Measurements from ENCODE around the gene NAT14.

NAT14 gene

DNA sequence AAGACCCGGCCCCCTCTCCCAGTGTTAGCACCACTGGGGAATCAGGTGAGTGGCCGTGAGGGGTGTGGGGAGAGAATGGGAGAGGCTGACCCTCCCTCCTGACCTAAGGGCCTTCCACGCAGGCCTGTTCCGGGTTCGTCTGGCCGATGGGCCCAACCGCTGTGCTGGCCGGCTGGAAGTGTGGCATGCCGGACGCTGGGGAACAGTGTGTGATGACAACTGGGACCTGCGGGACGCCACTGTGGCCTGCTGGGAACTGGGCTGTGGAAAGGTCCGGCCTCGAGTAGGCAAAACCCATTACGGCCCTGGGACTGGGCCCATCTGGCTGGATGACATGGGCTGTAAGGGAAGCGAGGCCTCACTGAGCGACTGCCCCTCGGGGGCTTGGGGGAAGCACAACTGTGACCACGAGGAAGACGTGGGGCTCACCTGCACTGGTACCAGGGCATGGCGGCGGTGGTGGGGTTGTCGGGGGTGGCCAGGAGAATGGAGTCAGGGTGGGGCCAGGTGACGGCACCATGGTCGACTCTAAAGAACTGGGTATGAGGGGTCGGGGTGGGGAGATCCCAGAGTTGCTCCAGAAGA, 15.5 kb downstream of the NAT14 start:
- no peak for DNase-seq
- TF ChIP-seq, protein P1, sequence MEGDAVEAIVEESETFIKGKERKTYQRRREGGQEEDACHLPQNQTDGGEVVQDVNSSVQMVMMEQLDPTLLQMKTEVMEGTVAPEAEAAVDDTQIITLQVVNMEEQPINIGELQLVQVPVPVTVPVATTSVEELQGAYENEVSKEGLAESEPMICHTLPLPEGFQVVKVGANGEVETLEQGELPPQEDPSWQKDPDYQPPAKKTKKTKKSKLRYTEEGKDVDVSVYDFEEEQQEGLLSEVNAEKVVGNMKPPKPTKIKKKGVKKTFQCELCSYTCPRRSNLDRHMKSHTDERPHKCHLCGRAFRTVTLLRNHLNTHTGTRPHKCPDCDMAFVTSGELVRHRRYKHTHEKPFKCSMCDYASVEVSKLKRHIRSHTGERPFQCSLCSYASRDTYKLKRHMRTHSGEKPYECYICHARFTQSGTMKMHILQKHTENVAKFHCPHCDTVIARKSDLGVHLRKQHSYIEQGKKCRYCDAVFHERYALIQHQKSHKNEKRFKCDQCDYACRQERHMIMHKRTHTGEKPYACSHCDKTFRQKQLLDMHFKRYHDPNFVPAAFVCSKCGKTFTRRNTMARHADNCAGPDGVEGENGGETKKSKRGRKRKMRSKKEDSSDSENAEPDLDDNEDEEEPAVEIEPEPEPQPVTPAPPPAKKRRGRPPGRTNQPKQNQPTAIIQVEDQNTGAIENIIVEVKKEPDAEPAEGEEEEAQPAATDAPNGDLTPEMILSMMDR (IDR thresholded peaks at IDR 0.05; ENCODE audit: low read depth, low read length), result no peak
- no peak overlapping the region for H3K4me3 ChIP-seq (ENCODE audit: low read depth, low read length)
- H3K36me3 ChIP-seq, result peaks cover 5% of the 10 kb centered on the region
- peaks cover 22% of the 10 kb centered on the region for H3K9me3 ChIP-seq (ENCODE audit: severe bottlenecking)
- H3K27ac ChIP-seq, result no peak overlapping the region
- H3K27me3 ChIP-seq (ENCODE audit: insufficient read depth, low read depth, severe bottlenecking), result no peaks in the 10 kb centered on the region

DNA sequence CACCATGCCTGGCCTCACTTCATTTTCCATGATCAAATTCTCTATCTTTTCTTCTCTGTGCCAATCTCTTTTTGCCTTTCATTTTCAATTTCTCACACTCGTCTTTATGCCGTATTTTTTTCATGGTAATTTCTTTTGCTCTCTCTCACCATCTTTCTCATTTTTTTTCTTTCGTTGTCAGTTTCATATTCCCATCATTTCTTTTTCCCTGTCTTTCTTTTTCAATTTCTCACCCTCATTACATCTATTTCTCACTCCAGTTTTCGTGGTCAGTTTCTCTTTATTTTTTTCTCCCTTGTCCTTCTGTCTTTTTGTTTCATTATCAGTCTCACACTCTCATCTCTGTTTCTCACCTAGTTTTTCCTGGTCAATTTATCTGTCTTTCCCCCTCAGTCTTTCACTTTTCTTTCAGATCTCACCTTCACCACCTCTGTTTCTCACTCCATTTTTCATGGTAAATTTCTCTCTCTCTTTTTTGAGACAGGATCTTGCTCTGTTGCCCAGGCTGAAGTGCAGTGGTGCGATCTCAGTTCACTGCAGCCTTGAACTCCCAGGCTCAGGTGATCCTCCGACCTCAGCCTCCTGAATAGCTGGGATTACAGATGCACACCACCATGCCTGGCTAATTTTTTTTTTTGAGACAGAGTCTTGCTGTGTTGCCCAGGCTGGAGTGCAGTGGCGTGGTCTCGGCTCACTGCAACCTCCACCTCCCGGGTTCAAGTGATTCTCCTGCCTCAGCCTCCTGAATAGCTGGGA, 17.4 kb downstream of the NAT14 start:
- no peak for DNase-seq
- Histone ChIP-seq H3K27me3 (ENCODE audit: insufficient read depth, low read depth, severe bottlenecking) (no peaks in the 10 kb centered on the region), H3K4me3 (ENCODE audit: low read depth, low read length) (no peak overlapping the region), H3K27ac (no peak overlapping the region), H3K36me3 (peaks cover 5% of the 10 kb centered on the region), H3K9me3 (ENCODE audit: severe bottlenecking) (peaks cover 22% of the 10 kb centered on the region)
- TF ChIP-seq, protein P1 (IDR thresholded peaks at IDR 0.05; ENCODE audit: low read depth, low read length), result no peak

DNA sequence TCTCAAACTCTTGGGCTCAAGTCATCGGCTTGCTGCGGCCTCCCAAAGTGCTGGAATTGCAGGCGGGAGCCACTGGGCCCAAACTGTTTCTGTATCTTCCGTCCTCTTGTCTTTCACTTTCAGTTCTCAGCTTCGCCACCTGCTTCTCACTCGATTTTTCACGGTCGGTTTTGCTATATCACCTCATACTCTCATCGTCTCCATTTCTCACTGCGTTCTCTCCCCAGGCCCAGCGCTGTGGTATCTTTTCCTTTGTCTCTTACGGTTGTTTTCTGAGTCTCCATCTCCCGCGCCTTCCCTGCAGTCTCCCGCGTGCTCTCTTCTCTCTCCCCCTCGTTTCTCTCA, 18.1 kb downstream of the NAT14 start:
- Histone ChIP-seq H3K27me3 (ENCODE audit: insufficient read depth, low read depth, severe bottlenecking) (no peaks in the 10 kb centered on the region), H3K36me3 (peaks cover 5% of the 10 kb centered on the region), H3K9me3 (ENCODE audit: severe bottlenecking) (peaks cover 22% of the 10 kb centered on the region), H3K27ac (peak overlapping the region; percentile 83), H3K4me3 (ENCODE audit: low read depth, low read length) (no peak overlapping the region)
- DNase-seq, result no peak
- TF ChIP-seq, protein P1 (IDR thresholded peaks at IDR 0.05; ENCODE audit: low read depth, low read length), result no peak

DNA sequence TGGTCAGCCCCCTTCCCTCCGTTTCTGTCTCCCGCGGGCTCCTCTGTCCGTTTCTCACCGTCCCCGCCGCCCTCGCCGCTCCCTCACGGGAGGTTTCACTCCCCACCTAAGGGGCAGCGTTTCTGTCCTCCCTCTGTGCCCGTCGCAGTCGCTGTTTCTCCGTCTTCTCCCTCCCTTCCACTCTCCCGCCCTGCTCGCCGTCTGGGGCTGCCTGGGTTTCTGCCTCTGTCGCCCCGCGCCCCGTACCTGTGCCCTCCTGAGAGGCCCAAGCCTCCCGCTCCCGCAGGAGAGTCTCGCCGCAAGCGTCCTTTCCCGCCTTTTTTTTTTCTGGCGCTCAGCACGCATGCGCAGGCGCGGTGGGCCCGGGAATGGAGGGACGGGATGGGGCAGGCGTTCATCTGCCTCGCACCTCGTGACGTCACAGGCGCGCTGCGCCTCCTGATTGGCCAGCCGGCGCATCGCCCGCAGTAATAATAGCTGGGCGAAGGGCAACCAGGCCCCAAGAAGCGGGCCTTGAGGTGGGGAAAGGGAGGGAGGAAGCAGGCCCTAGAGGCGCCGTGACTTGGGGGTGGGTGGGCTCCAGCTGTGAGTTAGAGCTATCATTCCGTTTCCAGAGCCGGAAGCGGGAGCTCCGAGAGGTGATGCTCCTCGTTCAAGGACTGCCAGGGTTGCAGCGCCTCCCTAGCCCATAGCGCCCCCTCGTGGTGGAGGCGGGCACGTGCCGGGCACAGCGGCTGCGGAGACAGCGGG, 18.7 kb downstream of the NAT14 start:
- Histone ChIP-seq H3K36me3 (peaks cover 5% of the 10 kb centered on the region), H3K27me3 (ENCODE audit: insufficient read depth, low read depth, severe bottlenecking) (no peaks in the 10 kb centered on the region), H3K9me3 (ENCODE audit: severe bottlenecking) (peaks cover 22% of the 10 kb centered on the region), H3K4me3 (ENCODE audit: low read depth, low read length) (peak overlapping the region; percentile 50), H3K27ac (peak overlapping the region; percentile 83)
- TF ChIP-seq, protein P1 (IDR thresholded peaks at IDR 0.05; ENCODE audit: low read depth, low read length), result peak; percentile 90
- peak; percentile 93 for DNase-seq

DNA sequence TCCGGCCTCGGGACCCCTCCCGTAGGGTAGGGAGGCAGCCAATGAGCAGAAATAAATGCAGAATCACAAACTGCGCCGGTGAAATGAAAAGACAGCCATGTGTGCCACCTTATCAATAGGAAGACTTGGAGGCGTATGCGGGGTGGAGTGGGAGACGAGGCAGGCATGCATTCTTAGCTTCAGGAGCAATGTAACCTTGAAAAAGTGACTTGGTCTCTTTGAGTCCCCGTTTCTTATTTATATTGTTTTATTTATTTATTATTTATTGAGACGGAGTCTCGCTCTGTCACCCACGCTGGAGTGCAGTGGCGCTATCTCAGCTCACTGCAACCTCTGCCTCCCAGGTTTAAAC, 19.2 kb downstream of the NAT14 start:
- peaks cover 22% of the 10 kb centered on the region for H3K9me3 ChIP-seq (ENCODE audit: severe bottlenecking)
- TF ChIP-seq, protein P1 (IDR thresholded peaks at IDR 0.05; ENCODE audit: low read depth, low read length), result no peak
- DNase-seq, result no peak
- peaks cover 5% of the 10 kb centered on the region for H3K36me3 ChIP-seq
- no peaks in the 10 kb centered on the region for H3K27me3 ChIP-seq (ENCODE audit: insufficient read depth, low read depth, severe bottlenecking)
- H3K27ac ChIP-seq, result peak overlapping the region; percentile 83; the same call in 1 of the 2 replicates
- H3K4me3 ChIP-seq (ENCODE audit: low read depth, low read length), result no peak overlapping the region; the same call in 1 of the 2 replicates

Data from WERI-Rb-1 (cell line).